DMS153 treated with DMSO at 0.1 percent for 48 hours (cell line): Measurements from ENCODE around the gene TINCR.
"Not testable (repeated sequence)": the region's sequence is repeated elsewhere in the genome, so short reads cannot be mapped to it uniquely, and the experiment has no call there.

Experiments used
- DNase-seq: peaks from one replicate; lab custom pipeline; 2025; ENCODE audit not compliant: unreplicated experiment; lab: John Stamatoyannopoulos, UW

TINCR gene

DNA sequence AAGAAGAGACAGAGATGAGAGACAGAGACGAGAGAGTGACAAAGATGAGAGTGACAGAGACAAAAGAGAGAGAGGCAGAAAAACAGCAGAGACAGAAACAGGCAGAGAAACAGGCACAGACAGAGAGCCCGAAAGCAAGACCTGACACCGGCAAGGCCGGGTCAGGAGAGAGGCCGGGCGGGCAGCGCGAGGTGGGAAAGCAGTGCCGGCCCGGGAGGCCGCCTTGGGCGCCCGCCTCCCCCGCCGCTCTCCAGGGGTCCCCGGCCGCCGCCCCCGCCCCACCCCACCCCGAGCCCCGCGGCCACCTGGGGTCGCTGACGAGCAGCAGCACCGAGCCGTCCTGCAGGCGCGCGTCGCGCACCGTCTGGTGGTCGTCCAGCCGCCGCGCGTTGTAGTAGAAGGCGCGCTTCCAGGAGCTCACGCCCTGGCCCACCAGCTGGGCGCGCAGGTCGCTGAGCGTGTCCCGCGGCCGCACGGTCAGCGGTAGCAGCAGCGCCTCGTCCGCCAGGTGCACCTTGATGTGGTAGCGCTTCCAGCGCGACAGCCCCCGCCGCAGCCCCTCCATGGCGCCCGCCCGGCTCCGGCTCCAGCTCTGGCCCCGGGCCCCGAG is at the start of gene TINCR:
Gene TINCR (minus strand): TSS at position 594 of the 610 bp plus-strand sequence.
- no peak for DNase-seq

DNA sequence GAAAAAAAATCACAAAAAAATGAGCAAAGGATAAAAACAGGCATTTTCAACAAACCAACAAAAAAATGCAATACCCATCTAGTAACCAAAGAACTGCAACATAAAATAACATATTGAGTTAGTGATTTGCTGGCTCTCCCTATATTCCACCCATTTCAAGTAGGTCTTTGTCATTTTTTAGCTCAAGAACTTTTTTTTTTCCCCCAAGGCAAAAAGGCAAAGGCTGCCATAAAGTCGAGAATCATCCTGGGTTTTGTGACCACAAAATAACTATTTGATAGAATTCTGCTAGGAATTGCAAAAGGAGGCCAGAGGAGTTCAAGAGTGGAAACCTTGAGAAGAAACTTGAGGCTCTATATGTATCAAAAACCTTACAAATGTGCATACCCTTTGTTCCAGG is 49.3 kb upstream of the TINCR start:
- no peak for DNase-seq

DNA sequence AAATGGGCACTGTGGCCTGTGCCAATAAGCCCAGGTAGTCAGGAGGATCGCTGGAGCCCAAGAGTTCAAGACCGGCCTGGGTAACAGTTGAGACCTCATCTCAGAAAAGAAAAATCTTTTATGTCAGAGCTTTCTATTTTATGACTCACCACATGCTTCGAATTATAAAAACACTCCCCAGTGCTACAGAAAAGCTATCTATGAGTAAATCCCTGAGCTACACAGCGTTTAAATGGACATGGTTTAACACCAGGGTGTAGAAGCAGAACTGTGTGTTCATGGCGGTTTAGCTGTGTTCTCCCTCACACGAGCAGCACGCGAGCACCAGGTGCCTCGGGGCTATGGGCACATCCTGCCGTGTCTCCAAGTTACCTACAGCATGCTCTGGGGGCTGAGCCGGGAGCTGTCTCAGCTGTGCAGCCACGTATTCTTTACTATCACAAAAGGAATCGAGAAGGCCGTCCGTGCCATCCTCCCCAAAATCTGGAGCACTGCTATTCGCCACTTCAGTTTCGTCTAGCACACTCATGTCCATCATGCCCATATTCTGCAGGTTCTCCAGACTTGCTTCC is 48.1 kb upstream of the TINCR start:
- DNase-seq: no peak

DNA sequence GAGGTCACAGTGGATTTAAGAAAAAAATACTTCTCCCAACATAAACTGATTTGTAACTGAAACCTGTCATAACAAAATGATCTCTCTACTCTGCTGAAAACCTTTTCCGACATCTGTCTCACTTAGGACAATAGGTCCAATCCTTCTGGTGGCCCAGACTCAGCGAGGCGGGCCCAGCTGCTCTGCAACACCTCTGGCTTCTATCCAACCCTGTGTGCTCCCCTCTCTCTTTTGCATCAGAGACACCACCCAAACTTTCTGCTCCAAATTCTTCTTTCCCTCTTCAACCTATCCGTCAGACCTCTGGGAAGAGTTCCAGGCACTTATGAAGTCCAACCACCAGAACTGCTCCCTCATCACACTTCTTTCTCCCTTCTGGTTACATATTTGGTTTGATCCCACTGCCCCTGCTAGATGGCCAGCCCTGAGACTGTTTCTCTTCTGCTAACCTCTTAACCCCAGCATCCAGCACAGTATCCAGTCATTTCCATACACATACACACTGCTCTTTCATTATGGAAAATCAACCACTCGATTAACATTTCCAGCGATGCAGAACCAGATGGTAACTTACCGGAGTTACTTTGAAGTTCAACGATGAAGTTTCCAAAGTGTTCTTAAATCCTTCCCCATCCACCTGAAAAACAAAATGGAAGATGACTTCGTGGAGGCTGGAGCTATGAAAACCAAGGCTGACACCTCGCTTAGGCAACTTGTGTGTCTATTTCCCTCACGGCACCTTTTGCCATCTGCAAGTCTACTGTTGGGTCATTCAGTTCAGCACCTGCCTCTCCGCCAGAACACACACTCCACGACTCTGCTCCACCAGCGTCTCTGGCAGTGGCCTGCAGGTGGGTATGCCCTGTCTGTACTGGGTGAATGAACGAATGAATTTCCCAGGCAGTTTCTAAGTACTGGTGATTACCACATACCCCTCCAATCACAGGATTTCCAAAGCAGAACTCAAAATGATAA is 45.4 kb upstream of the TINCR start:
- DNase-seq: no peak

DNA sequence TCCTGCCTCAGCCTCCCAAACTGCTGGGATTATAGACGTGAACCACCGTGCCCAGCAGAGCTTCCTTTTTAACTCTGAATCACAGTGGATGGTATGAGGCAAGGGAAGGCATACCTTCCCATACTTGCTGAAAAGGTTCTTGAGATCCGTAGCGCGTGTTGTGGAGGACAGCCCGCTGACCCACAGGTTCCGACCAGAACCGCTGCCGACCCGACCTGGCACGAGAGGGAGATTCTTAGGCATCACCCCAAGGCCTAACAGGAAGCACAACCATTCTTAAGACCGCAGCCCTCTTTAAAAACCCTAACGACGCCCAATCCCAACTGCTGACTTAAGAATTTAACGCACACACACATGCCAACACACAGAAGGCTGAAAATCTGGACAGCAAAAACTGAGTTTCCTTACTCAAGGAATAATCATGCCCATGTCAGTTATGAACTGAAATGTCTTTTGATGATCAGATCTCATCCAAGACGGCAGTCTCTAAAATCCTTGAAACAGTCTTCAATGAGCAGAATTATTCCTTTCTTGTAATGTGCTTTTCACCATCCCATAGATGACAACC is 42.2 kb upstream of the TINCR start:
- DNase-seq: no peak

DNA sequence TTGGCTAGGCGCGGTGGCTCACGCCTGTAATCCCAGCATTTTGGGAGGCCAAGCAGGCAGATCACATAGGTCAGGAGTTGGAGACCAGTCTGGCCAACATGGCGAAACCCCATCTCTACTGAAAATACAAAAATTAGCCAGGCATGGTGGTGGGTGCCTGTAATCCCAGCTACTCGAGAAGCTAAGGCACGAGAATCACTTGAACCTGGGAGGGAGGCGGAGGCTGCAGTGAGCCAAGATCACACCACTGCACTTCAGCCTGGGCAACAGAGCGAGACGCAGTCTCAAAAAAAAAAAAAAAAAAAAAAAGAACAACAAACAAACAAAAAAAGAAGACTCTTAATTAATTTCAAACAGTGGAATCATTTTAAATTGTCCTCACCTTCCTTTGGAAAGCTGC is 41.0 kb upstream of the TINCR start:
- not testable (repeated sequence) for DNase-seq

DNA sequence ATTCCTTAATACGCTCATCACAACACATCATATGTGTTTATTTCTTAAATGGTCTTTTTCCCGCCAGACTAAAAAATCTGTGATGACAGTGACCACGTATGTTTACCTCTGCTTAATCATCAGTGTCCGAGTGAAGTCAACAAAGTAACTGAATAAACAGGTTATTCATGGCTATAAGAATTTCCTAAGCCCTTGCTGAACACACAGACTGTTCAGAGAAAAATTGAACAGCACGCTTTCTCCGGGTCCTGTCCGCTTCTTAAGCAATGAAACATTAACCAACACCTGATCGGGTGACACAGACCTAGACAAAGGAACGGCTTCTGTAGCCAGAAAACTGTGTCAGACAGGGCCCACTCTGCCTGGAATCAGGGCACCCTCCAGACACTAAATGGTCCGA is 40.5 kb upstream of the TINCR start:
- DNase-seq: no peak

DNA sequence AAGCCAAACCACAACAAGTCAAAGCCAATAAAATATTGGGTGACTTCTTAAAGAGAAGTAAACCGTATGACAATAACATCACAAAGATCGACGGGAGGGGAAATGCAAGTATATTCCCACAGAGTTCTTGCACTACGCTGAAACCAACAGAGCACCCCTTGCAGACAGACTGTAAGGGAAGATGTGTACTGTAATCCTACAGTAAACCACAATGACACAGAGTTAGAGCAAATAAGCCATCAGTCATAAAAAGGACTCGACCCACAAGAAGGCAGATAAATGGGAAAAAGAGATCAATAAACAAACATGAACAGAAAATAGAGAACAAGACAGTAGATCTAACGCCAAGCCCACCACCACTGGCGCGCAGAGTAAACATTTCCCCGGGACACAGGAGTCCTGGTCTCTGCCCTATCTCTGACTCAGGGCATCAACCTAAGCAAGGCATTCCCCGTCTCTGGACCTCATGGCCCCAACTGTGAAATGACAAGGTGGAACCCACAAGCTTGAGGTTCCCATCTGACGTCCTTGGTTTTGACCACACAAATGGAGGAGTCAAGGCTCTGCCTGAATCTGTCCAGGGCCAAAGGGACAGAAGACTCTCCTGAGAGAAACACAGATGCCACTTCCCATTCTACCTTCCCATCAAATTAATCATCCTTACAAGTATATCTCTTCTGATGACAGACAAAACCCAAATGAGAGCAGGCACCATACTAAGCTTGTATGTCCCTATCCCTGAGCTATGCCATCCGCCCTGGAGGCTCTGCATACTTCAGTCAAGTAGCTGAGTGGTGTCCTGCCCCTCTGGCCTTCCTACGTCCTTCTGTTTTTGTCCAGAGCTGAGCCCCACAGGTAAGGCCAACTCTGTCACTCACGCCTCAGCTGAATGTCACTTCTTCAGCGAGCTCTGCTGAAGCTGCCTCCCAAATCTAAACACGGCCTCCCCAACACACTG is 39.8 kb upstream of the TINCR start:
- no peak for DNase-seq

DNA sequence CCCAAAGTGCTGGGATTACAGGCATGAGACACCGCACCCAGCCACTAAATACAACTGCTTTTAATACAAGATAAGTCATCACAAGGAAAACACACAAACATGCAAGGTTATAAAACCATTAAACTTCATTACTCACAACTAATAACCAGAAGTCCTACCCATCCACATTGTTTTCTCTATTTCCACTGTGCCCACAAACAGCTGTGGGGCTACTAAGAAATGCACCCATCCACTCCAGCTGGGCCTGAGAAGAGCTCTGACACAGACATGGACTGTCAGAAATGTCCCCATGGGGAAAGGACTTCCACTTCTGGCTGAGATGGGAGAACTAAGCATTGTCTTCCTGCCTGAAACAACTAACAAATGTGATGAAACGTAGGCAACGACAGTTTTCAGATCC is 37.6 kb upstream of the TINCR start:
- DNase-seq: no peak

DNA sequence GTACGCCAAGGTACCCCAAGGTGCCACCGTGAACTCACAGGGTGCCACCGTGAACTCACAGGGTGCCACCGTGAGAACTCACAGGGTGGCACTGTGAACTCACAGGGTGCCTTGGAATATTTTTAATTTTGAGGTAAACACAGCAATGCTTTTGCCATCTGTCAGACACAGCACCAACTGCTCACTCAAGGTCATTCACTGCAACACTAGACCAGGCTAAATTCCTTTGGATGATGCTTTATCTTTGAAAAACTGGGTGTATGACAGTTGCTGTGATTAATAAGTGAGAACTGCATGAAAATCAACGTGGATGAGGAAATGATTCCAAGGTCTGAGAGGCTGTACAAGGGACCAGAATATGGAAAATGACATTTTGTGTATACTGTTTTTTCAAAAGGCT is 35.9 kb upstream of the TINCR start:
- no peak for DNase-seq

DNA sequence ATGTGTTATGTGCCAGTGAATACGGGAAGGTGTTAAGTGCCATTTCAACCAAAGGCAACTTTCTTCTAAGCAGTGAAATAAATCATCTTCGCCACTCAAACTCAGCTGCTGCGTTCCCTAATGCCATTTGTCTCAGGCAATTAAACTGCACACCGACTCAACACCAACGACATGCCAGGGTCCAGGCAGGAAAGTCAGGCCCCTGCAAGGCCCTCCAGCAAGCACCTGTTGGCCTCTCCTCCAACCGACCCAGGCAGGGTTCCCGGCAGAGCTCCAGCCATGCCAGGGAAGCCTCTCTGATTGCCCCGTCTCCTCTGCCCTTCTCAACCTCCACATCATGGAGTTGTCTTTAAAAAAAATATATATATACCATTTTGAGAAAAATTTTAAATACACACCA is 33.0 kb upstream of the TINCR start:
- no peak for DNase-seq

DNA sequence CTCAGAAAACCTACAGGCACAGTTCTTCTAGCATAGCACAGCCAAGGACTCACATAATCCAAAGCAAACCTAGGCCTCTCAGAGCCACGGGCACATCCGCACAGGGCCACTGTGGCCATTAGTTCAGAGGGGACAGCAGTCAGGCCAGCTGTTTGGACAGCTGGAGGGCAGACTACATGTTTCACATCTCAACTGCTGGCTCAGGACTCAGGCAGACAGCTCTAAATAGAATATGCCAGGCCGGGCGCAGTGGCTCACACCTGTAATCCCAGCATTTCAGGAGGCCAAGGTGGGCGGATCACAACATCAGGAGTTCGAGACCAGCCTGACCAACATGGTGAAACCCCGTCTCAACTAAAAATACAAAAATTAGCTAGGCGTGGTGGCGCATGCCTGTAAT is 28.0 kb upstream of the TINCR start:
- DNase-seq: no peak

DNA sequence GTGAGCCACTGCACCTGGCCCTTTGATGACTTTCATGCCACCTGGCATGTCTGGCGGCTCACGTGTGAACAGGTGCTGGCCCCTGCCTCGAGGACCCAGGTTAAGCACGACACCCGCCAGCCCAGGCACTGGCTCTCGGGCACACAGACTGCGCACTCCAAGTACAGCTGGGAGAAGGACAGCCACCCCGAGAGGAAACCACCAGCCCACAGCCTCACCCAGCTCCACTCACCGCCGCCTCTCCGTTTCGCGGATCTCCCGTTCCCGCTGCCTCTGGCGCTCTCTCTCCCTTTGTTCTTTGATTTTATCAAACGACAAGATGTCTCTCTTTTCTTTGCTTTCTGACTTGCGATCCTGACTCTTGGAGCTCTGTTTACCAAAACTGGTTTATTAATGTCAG is 27.4 kb upstream of the TINCR start:
- no peak for DNase-seq

DNA sequence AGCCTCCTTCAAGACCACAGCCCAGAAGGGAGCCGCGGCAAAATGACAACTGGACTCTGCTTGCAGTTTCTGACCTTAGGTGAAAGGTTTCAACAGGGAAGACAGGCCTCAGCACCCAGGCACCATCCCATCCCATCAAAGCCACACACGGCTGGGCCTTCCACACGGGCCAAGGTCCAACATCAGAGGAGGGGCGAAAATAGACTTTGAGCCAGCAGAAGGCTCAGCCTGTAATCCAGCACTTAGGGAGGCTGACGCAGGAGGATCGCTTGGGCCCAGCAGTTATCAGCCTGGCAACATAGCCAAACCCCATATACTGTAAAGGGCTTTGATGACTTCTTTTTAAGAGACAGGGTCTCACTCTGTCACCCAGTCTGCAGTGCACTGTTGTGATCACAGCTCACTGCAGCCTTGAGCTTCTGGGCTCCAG is 26.8 kb upstream of the TINCR start:
- DNase-seq: no peak

DNA sequence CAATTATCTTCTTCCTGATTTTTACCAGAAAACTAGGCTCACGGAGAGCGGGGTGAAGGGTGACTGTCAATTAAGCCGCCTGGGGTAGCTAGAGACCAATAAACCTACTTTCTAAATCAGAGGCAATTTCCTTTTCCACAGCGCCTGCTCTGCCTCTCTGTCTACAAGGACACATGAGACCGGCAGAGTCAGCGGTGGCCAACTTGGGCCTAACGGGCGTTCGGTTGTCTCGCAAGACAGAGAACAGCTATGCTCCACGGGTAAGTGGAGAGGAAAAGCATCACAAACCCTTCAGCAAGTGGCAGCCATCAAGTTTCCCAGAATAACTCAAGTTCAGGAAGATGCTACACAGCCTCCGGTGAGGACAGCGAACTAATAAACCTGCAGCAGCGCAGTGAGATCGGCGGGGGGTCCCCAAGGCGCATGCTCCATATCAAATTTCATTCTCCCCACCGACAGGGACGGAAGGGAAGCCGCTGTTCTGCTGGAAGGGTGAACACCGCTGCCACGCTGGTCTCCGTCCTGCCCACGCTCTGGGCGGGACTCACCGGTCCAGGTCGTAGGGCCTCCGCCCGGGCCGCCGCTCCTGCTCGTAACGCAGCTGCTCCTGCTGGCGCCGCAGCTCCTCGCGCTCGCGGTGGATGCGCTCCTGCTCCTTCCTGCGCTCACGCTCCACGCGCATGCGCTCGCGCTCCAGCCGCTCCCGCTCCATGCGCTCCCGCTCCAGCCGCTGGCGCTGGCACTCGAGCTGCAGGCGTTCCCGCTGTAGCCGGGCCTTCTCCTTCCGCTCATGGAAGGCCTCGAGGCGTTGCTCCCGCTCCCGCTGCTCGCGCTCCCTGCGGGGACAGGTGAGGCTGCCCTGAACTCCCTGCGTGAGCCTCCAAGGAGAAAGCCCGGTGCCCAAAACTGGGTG is 25.8 kb upstream of the TINCR start:
- no peak for DNase-seq

DNA sequence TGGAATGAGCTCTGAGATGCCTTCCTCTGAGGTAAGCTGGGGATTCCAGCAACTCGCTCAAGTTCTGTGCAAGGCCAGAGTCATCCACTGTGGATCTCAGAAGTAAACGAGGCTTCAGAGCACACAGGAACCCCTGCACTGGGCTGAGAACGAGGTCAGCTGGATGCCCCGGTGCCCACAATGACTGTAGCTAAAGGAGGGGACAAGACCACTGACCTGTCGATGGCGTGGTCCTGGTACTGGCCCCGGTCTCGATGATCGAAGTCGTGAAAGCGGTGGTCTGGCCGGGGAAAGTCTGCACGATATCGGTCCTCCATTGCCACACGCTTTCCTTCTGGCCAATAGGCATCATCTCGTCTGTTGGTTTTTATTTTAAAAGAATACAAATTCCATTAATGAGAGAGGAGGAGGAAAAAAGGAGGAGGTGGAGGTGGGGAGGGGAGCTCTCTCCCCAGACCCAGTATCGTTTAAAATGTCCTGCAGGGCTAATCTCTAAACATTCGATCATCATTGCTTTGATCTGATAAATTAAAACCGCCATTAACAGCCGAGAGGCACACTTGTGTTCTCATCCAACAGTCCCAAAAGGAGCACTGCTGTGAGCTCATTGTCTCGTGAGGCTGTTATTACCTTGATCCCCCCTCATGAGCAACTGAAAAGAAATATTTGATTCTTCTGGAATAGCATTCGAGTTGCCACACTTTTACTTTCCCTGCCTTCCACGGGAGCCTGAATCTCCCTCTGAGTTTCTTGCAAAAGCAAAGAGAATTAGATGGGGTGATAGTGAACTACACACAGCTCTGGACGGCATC is 25.0 kb upstream of the TINCR start:
- DNase-seq: no peak

DNA sequence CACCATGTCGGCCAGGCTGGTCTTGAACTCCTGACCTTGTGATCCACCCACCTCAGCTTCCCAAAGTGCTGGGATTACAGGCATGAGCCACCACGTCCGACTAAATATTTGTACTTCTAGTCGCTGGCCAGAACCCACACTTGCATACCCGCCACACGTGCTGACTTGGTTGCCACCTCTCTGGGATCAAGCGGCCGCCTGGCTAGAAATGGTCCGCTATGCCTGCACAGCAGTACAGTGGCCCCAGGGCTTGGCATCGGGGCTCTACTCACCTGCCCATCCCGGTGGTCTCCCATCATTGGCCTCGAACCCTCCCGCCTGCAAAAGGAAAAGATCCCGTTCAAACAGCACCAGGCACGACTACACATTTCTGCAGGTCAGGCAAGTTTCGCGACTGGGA is 23.7 kb upstream of the TINCR start:
- no peak for DNase-seq

DNA sequence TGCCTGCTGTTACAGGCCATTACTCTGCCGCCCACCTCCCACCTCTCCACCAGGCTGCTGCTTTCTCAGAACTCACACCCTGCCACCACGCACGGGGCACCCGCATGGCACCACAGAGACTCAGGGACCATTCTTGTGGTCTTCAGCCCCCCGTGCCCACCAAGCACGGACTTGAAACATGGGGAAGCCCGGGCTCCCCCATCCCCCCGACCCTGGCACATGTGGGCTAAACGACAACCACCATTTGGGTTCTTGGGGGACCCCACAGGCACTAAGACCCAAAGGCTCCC is 23.1 kb upstream of the TINCR start:
- DNase-seq: no peak
